ENCODE results near the gene HOXC9. TPM values are rescaled to one million over a fixed set of nuclear protein-coding genes. Genes with fewer than 3 reads are reported as not detected.

HOXC9 gene
- total RNA-seq, 1 experiment from 2014 or later = 5.9 TPM

DNA sequence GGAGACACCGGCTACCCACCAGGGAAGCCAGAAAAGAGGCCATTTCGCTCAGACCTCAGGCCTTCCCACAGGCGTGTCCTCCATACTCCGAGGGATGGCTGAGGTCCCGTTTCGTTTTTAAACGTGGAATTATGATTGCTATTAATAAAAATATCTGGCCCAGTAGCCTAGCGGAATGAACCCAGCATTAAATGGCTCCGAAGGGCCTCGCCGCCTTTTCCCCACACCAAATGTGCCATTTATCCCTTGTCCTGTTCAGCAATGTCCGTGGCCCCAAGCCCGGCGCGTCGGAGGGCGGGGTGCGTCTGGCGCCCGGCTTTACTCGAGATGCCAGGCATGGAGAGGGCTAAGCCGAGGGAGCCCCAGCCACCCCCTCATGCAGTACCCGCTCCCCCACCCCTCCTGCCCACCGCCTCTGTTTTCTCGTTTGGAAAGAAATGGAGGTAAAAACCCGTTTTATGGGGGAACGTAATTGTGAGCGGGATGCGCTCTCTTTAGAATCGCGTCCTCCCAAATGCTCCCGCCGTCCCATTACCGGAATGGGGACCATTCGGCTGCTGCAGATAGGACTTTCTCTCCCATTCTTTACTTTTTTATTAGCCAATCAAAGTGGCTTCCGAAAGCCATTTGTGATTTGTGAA lies 14.5 kb downstream of the HOXC9 start:
- DNase-seq (ENCODE audit: low read depth) = no peak

DNA sequence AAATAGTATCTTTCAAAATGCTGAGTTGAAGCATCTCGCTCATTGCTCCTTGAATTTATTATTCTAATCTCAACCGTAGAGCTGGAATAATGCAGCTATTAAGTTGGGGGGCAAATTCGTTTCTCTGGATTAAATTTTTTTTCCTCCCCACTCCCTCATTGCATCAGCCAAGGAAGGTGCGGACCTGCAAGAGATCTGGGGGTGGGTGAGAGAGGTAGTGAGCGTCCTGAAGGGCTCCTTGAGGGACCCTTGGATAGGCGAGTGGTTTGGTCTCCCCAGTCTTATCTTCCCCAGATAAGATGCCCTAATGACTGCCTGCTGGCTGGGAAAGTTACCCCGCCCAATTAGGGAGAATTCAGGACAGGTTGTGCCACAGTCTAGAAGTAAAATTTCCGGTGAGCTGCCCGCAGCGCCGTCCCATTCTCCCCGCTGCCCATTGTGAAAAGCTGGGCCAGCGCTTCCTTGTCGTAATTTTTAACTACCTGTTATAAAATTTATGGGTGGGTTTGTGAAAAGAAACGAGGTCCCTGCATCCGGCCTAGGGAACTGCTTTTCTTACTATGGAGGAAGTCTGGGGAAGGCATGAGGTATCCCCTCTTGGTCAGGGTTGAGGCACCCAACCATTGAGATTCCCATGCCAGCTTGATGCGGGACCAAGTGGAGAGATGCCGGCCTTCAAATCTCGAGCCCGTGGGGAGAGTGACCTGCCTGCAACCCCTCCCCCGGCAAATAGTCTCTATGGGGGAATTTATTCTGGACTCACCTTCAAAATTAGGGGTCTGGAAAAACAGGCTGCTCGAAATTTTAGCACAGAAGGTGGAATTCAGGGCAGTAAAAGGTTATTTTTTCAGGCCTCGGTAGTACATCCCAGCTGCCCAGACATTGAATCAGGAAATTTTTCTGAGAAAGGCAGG lies 15.3 kb downstream of the HOXC9 start:
- DNase-seq (ENCODE audit: low read depth) = no peak

DNA sequence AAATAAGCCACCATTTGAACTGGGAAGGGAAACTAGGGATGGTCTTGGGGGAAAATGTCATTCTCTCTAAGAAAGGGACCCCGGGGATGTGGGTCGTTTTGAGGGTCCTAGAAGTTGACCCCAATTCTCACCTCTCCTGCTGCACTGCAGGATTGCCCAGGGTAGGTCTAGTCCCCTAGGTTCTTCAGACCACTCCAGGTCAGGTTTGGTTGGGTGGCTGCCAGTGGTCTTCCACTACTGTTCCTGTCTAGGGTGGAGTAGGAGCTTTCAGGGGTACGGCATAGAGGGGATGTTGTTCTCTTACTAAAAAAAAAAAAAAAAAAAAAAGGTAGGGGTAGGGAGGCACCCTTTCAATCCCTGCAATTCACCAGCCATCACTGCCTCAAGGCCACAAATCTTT lies 16.1 kb downstream of the HOXC9 start:
- no peak for DNase-seq (ENCODE audit: low read depth)

DNA sequence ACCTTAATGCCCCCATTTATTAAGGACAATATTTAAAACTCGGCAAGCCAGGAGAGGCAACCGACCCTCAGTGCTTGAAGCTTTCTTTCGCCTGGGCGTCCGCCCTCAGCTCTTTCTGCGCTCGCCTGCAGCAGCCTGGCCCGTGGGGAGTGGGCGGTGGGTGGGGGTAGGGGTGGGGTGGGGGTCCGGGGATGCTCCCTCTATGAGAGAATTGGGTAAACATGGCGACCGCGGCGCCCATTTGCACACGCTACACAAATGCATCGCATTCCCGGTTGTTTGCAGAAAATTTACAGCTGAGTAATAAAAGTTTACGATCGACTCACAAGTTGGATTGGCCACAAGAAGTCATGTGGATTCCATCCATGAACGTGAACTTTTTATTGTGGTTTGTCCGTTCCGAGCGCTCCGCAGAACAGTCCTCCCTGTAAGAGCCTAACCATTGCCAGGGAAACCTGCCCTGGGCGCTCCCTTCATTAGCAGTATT lies 16.6 kb downstream of the HOXC9 start:
- peak; percentile 90 for DNase-seq (ENCODE audit: low read depth)

DNA sequence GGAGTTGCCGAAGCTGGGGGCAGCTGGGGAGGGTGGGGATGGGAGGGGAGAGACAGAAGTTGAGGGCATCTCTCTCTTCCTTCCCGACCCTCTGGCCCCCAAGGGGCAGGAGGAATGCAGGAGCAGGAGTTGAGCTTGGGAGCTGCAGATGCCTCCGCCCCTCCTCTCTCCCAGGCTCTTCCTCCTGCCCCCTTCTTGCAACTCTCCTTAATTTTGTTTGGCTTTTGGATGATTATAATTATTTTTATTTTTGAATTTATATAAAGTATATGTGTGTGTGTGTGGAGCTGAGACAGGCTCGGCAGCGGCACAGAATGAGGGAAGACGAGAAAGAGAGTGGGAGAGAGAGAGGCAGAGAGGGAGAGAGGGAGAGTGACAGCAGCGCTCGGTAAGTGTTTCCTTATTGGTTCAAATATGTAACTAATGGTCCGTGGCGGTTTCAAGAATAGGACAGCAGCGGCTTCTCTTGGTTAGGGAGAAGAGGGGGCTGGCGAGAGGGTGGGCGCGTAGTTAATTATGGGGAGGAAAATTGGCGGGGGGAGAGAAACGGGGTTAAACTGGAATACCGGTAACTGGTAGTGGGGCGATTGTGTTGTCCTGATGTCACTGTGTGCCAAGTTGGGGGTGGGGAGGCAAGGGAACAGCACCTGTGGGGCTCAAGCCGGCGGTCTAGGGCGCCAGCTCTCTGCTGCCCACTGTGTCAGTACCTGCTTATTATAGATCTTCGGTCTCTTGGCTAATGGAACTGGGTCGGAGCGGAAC lies 17.2 kb downstream of the HOXC9 start:
- DNase-seq (ENCODE audit: low read depth) = peak; percentile 50

DNA sequence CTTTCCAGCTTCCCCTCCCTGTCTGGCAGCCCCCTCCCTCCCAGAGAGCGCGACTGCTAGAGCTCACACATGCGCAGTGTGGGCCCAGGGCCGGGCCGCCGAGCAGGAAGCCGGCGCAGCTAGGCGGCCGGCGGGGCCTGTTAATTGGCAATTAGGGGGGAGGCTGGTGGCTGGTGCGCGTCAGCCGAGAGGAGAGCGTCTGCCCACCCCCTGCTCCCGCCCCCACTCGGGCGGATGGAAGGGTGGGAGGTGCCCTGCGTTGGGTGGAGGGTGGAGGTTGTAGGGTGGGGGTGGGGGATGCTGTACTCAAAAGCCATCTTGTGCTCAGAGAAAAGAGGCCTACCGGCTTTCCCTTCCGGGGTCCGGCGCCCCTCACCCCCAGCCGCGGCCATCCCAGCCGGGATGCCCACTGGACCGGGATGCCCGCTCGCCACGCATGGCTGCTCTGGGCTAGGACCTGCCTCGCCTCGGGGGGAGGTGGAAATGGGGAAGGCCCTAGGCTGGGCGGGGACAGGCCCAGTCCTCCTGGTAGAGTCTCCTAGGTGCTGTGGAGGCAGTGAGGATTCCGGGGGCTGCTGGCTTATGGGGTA lies 18.0 kb downstream of the HOXC9 start:
- peak; percentile 94 for DNase-seq (ENCODE audit: low read depth)

DNA sequence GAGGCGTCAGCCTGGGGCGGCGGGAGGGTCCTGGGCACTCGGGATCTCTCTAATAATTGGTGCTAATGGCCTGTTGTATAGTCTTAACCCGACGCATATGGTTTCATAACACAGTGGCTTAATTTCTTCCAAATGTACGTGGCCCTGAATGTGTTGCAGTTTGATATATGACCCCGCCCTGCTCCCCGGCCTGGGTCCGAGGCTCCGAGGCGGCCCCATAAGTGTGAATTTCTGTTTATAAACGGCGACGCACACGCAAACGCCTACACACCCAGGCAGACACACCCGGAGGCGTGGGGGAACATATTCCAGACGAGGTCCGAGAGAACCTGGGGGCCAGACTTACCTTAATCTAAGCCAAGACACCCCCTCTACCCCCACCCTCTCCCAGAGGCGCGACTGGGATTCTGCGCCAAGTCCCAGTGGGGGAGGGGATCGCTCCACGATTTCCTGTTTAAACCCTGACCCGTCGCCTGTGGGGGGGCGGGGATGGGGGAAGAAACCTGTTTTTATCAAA lies 18.6 kb downstream of the HOXC9 start:
- DNase-seq (ENCODE audit: low read depth) = peak; percentile 47

DNA sequence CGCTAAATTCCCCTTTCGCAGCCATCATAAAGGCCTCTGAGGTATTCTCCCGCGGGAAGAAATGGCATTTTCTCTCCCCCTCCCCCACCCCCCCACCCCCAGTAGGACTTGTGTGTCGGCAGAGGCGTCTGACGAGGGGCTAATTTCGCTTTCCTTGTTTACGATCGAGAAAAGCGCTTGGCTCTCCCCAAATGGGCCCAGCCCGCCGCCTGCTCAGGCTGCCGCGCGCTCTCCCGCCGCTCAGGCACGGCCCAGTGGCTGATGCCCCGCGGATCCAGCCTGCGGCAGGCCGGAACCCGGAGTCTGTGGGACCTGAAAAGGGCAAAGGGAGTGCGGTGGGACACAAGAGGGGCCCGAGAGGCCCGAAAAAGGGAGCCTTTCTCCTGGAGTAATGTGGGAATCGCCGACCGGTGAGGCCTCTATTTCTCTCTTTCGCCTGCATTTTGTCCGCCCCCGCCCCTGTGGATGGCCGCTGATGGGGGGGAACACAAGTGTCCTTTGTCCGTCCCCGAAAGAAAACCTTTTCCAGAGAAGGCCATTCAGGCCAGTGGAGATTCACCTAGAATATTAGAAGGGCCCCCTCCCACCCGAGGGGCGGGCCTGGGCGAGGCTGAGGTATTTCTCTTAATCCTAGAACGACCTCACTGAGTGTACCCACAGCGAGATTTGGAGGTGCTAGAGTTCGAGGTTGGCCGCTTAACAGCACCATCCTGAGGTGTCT lies 19.3 kb downstream of the HOXC9 start:
- DNase-seq (ENCODE audit: low read depth) = peak; percentile 44

DNA sequence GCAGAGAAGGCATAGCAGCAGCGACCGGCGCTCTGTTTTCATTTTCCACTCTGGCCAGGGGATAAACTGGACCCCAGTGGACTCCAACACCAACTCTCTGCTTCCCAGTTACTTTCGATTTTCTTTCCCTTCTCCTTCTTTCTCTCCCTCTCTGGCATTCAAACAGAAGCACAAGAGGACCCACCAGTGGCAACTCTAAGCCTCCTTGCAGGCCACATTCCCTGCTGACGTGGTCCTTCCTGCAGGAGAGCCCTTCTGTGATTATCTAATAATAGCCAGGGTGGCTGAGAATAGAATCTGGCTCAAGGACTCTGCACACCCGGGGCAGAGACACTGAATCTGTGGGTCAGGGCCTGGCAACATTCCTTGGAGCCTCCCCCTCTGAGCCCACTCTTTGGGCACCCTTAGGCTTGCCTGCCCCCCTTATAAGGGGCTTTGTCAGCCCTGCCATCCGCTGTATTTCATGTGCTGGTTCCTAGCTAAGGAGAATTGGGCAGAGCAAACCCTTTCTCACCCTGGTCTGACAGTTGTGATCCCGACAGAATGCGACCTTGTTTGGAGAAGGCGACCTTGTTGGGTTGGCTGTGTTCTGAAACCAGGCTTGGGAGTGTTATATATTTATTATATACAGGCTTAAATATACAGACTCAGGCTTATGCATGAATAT lies 20.1 kb downstream of the HOXC9 start:
- peak; percentile 71 for DNase-seq (ENCODE audit: low read depth)

DNA sequence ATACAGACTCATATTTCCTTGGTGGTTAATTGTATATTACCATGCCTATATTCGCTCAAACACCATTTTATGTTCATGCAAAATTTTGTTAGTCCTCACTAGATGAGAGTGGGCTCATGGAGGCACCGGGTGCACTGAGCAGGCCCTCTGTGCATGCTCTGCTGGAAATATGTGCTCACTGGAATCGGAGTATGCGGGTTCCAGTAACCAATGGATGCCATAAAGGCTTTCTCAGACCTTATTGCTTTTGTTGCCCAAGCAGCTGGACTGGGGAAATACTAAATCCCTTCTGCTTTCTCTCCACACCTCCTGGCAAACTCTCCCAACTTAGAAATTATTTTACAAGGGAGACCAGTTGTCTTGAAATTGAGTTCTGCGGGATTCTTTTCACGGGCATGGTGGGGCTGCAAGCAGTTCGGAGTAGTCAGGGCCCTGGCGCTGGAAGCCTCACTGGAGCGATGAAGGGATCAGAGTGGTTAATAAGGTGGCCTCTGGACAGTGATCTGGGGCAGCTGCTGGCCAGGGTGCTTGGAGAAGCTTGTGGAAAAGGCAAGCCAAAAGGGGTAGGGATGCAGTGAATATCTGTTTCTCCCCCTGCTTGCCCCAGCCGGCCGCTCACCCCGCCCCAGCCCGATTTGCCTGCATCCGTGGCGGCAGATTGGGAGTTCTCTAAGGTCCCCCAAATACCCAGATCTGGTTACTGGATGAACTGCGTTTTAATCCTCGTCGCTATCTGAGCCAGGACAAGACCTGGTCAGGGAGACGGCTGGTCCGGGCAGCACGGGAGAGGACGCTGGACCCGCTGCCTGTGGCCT lies 20.8 kb downstream of the HOXC9 start:
- no peak for DNase-seq (ENCODE audit: low read depth)

DNA sequence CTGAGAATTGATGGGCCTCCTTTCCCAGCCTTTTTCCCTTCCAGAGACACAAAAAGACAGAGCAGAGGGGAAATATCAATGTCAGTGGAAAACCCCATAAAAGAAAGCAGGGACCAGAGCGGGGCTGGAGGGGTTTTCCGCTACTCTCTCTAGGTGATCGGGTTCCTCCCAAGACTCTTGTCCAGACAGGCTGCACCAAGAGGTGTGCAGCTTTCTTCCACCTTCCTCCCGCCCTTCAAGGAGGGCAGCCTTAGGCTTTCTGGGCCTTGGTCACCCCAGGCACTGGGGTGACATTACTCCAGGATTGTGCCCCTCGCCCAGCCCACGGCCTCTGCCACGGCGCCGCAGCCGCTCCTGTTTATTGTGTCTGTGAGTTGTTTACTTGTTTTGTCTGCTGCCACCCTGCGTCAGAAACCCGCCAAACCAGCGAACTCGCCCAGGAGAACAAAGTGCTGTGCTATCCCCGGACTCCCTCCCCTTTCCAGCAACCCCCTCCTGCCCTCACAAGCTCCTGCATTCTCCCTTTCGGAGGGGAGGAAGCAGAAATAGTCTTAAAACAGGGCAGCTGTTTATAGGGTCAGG lies 21.6 kb downstream of the HOXC9 start:
- DNase-seq (ENCODE audit: low read depth) = no peak

DNA sequence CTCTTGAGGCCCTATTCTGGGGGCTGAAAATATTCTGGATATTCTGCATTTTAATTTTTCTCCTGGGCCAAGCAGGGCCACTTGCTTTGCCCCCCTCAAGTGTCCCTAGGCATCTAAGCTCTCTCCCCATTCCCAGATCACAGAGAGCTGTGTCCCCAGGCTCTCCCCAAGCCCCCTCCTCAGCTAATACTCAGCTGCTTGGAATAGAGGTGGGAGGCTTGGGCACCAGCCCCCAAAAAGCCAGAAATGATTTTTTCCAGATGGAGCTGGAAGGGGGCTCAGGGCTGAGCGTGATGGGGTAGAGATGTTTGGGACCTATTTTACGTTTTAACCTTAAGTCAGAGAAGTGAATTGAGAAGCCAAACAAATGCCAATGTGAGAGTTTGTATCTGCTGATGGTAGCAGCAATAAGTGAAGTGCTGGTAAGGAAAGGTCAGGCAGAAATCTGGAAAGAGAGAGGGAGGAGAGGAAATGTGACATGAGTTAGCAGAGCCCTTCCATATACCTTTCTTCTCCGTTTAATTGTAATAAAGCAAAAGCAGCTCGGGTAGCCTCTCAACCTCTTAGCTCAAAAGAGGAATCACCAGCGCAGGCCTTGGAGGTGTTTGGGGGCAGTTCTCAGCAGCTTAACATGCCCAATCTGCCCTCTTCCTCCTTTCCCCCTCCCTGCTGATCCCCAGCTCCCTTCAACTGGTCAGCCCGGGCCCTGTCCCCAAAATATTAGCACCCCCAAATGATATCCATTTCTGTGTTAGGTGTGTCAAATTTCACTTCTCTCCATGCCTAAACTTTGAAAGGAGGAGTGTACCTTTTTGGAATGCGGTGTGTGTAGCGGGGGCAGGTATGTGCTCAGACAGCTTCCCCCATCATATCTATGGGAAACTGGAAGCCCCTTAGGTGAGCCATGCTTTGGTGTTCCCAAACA lies 23.3 kb downstream of the HOXC9 start:
- no peak for DNase-seq (ENCODE audit: low read depth)

DNA sequence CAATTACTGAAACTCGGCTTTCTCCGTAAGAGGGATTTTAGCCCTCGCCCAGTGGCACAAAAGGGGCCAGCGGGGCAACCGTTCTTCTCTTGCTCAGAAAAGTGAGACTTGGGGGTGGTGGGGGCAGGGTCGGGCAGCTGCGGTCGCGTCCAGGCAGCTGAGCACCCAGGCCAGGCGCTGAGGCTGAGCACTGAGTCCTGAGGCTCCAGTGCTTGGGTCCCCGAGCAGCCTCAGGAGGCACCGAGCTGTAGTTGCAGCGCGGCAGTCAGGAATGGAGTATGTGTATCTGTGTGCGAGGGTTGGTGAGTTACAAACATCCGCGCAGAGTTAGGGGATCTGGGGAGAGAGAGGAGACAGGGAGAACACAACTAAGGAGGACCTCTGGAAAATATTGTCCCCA lies 24.2 kb downstream of the HOXC9 start:
- DNase-seq (ENCODE audit: low read depth) = no peak

DNA sequence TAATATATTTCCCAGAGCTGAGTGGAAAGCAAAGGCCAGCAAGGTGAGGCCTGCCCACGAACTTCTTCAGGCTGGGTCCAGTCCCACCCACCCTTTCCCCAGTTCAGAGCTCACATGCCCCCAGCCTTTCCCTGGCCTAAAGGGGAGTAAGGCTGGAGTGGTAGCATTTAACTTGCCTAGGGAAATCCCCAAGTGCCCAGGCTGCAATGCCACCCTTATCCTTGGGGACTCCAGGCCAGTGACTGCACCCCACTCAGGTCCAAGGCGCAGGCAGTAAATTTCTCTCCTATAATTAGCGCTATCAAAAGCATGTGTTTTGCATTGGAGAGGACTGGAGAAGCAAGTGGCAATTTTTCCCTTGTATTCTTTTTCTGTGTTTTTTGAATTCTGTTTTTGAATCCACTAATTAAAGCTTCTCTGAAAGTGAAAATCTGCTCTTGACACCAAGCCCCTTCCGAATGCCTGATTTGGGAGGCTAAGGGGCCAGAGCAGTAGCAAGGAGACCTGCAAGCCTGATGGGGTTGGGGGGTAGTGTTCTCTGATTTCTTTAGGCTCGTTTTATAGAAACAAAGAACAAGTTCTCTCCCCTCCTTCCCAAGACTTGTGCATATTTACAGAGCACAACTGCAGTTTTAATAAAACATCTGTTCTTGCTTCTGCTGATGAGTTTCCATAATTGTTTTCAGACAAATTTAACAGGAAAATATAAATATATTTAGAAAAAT lies 24.8 kb downstream of the HOXC9 start:
- no peak for DNase-seq (ENCODE audit: low read depth)

DNA sequence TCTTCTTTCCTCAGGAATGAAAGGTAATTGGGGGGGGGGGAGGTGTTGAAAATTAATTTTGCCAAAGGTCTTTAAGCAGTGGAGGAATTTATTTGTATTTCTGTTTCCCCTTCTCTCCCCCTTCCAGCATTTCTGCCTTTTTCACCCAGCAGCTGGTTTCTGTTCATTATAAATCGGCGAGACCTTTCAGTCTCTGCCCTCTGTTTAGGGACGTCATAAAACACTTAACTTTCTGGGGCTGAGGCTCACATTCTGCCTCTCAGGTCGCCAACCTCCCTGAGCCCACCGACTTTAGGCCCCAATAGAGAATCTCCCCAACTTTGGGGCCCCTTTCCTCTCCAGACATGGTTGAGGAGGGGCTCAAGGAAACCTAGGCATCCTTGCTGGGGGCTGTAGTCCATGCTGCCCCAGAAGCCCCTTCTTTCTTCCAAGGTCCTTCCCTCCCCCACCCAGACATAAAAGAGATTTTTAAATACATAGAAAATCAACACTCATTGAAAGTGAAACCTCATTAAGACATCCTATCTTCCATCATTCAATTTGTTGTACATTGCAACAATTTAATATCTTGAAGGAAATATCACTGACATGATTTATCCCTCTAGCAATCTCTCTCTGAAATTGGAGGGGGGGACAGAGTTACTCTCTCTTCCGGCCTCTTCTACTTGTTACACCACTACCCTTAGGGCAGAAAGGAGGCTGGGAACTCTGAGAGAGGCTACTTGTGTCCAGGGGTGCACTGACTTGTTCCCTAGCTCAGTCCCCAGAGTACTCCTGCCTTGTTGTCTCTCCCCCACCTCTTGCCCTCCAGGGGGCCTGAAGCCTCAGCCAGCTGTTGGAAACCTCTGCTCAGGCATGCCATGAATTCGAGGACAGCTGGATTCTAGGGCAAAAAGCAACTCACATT lies 25.8 kb downstream of the HOXC9 start:
- no peak for DNase-seq (ENCODE audit: low read depth)
